KMS-11 (cell line): ENCODE results near the gene FHOD3.

ENCODE experiments used
- H2AFZ ChIP-seq: fragments of 200-600 bp; sonication (generic); 2 replicates; pipeline ENCODE4 v1.6.1; 2016; ENCODE audit warnings: antibody characterized with exemption, mixed run types, low read depth
- H3K27ac ChIP-seq: fragments of 200-600 bp; sonication (generic); 2 replicates; pipeline ENCODE4 v1.6.1; 2016; ENCODE audit warnings: mild to moderate bottlenecking, mixed run types
- H3K27me3 ChIP-seq: fragments of 200-600 bp; sonication (generic); 2 replicates; pipeline ENCODE4 v1.6.1; 2017; ENCODE audit warnings: mild to moderate bottlenecking, low read depth, mixed run types, moderate library complexity; ENCODE audit not compliant: insufficient read depth
- H3K36me3 ChIP-seq: fragments of 200-600 bp; sonication (generic); 2 replicates; pipeline ENCODE4 v1.6.1; 2017; ENCODE audit warnings: mild to moderate bottlenecking, mixed run types; ENCODE audit not compliant: insufficient read depth
- H3K4me1 ChIP-seq: fragments of 200-600 bp; sonication (generic); 2 replicates; pipeline ENCODE4 v1.6.1; 2016; ENCODE audit warnings: mild to moderate bottlenecking, low read depth, mixed run types; ENCODE audit not compliant: poor library complexity, severe bottlenecking
- H3K4me2 ChIP-seq: fragments of 200-600 bp; sonication (generic); 2 replicates; pipeline ENCODE4 v1.7.0; 2016; ENCODE audit warnings: mild to moderate bottlenecking, mixed run types
- H3K4me3 ChIP-seq: fragments of 200-600 bp; sonication (generic); IDR thresholded peaks from 2 replicates; pipeline ENCODE4 v1.6.1; 2017; ENCODE audit warnings: low read depth, low read length, mixed read lengths; ENCODE audit not compliant: insufficient read depth
- H3K79me2 ChIP-seq: fragments of 200-600 bp; sonication (generic); 2 replicates; pipeline ENCODE4 v1.6.1; 2016; ENCODE audit warnings: low read depth, mixed run types; ENCODE audit not compliant: insufficient read depth
- H3K9ac ChIP-seq: fragments of 200-600 bp; sonication (generic); 2 replicates; pipeline ENCODE4 v1.6.1; 2016; ENCODE audit warnings: mild to moderate bottlenecking, mixed run types
- H4K20me1 ChIP-seq: fragments of 200-600 bp; sonication (generic); 2 replicates; pipeline ENCODE4 v1.6.1; 2016; ENCODE audit warnings: mild to moderate bottlenecking, mixed run types; ENCODE audit not compliant: insufficient read depth
- TF ChIP-seq, protein P1 (sequence below): fragments of 200-600 bp; sonication (generic); conservative IDR thresholded peaks from 2 replicates; pipeline ENCODE4 v1.6.1; 2017; ENCODE audit warnings: low read depth, mild to moderate bottlenecking, antibody characterized with exemption, low read length, moderate library complexity, mixed read lengths

FHOD3 gene

GRCh38 chr18:36465276-36465675 is 167.8 kb downstream of the FHOD3 start:
- no peaks in the 10 kb centered on the region for H3K79me2 ChIP-seq
- no peak overlapping the region for H3K9ac ChIP-seq
- H3K4me2 ChIP-seq: no peak overlapping the region
- no peak overlapping the region for H3K27ac ChIP-seq
- no peaks in the 10 kb centered on the region for H3K27me3 ChIP-seq
- H4K20me1 ChIP-seq: no peaks in the 10 kb centered on the region
- TF ChIP-seq, protein P1, sequence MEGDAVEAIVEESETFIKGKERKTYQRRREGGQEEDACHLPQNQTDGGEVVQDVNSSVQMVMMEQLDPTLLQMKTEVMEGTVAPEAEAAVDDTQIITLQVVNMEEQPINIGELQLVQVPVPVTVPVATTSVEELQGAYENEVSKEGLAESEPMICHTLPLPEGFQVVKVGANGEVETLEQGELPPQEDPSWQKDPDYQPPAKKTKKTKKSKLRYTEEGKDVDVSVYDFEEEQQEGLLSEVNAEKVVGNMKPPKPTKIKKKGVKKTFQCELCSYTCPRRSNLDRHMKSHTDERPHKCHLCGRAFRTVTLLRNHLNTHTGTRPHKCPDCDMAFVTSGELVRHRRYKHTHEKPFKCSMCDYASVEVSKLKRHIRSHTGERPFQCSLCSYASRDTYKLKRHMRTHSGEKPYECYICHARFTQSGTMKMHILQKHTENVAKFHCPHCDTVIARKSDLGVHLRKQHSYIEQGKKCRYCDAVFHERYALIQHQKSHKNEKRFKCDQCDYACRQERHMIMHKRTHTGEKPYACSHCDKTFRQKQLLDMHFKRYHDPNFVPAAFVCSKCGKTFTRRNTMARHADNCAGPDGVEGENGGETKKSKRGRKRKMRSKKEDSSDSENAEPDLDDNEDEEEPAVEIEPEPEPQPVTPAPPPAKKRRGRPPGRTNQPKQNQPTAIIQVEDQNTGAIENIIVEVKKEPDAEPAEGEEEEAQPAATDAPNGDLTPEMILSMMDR: no peak
- no peaks in the 10 kb centered on the region for H3K4me1 ChIP-seq
- no peaks in the 10 kb centered on the region for H3K36me3 ChIP-seq
- no peak overlapping the region for H2AFZ ChIP-seq
- no peak overlapping the region for H3K4me3 ChIP-seq

DNA sequence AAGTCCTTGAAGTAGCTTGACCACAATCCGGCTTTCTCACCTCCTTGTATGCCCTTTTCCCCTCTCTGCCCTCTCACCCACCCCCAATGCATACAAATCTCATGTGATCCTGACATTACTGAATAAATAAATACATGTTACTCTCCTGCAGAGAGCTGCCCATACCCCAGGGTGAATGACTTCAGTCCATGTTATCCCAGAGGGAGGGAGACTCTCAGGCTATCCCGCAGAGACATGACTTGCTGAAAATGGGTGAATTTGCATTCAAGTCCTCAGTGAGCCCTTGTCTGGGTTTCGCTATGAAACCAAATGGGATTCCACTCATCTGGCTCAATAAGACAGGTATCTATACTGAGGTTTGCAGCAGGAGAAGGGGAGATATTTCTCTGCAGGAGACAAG is 168.5 kb downstream of the FHOD3 start:
- H3K79me2 ChIP-seq: no peaks in the 10 kb centered on the region
- H2AFZ ChIP-seq: no peak overlapping the region
- H3K36me3 ChIP-seq: no peaks in the 10 kb centered on the region
- no peak overlapping the region for H3K9ac ChIP-seq
- TF ChIP-seq, protein P1: no peak
- H3K4me1 ChIP-seq: no peaks in the 10 kb centered on the region
- H3K4me2 ChIP-seq: no peak overlapping the region
- H3K4me3 ChIP-seq: no peak overlapping the region
- no peaks in the 10 kb centered on the region for H3K27me3 ChIP-seq
- no peak overlapping the region for H3K27ac ChIP-seq
- H4K20me1 ChIP-seq: no peaks in the 10 kb centered on the region

DNA sequence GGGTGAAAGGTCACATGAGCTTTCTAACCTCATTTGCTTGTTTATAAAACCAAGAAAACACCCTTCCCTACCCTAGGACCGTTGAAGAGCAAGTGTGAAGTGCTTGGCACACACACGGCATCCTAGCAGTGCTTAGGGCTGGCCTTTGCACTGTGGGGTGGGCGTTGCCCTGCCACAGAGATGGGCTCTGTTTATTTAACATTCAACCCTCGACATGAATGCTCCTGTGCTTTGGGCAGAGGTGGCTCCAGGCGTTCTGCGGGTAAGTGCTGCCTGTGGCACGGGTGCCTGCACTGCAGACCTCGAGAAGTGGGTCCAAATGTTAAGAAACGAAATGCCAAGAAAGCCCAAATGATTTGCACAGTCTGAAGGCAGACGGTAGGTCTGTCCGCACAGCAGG is 170.1 kb downstream of the FHOD3 start:
- H3K9ac ChIP-seq: no peak overlapping the region
- no peaks in the 10 kb centered on the region for H3K4me1 ChIP-seq
- H4K20me1 ChIP-seq: no peaks in the 10 kb centered on the region
- no peaks in the 10 kb centered on the region for H3K36me3 ChIP-seq
- H3K4me3 ChIP-seq: no peak overlapping the region
- no peak overlapping the region for H3K27ac ChIP-seq
- no peaks in the 10 kb centered on the region for H3K79me2 ChIP-seq
- TF ChIP-seq, protein P1: no peak
- no peaks in the 10 kb centered on the region for H3K27me3 ChIP-seq
- no peak overlapping the region for H2AFZ ChIP-seq
- no peak overlapping the region for H3K4me2 ChIP-seq

GRCh38 chr18:36468161-36468560 is 170.6 kb downstream of the FHOD3 start:
- H3K27ac ChIP-seq: no peak overlapping the region
- H3K4me1 ChIP-seq: peaks cover 1% of the 10 kb centered on the region
- no peaks in the 10 kb centered on the region for H3K27me3 ChIP-seq
- H3K4me2 ChIP-seq: no peak overlapping the region
- H3K4me3 ChIP-seq: no peak overlapping the region
- no peaks in the 10 kb centered on the region for H3K36me3 ChIP-seq
- no peaks in the 10 kb centered on the region for H3K79me2 ChIP-seq
- TF ChIP-seq, protein P1: no peak
- no peaks in the 10 kb centered on the region for H4K20me1 ChIP-seq
- H2AFZ ChIP-seq: no peak overlapping the region
- no peak overlapping the region for H3K9ac ChIP-seq
